ENCODE measurements around the gene ERBB4. TPM values are rescaled to one million over a fixed set of nuclear protein-coding genes. Genes with fewer than 3 reads are reported as not detected.

ERBB4 gene
- total RNA-seq, 1 experiment from 2014 or later = 0.15 TPM

DNA sequence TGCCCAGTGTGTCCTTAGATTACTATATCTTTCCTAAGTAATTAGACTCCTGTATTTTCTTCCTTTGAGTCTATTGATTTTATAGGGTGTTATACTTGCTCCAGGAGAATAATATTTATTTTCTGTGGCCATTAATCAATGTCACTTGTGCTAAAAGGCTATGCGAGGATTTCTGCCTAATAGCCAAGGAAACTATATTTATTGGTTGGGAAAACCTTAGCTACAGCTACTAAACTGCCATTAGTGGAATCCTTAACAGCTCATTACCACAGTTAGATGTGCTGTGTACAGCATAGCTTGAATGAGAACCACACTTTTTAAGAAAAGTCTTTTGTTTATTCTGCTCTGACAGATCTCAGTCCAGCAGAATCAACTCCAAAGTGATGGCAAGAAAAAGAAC, 537.3 kb downstream of the ERBB4 start:
- Histone ChIP-seq H3K9me3 (ENCODE audit: control insufficient read depth, insufficient read depth, low read depth, low read length) (no peaks in the 10 kb centered on the region), H3K27me3 (ENCODE audit: control insufficient read depth, insufficient read depth, low read length) (no peaks in the 10 kb centered on the region), H3K4me3 (ENCODE audit: low read depth in 2 of 2, low read length in 2 of 2) (no peak overlapping the region), H3K4me1 (ENCODE audit: control insufficient read depth, insufficient read depth, low read length) (no peaks in the 10 kb centered on the region), H3K27ac (ENCODE audit: low read length) (no peak overlapping the region), H3K36me3 (ENCODE audit: control insufficient read depth, insufficient read depth, low read length) (no peaks in the 10 kb centered on the region)
- DNase-seq (ENCODE audit: low read depth, low spot score) (no peak), ATAC-seq (no peak)
- no TSS peak for BruUV-seq (replicated peaks)
- TF ChIP-seq, protein P1, sequence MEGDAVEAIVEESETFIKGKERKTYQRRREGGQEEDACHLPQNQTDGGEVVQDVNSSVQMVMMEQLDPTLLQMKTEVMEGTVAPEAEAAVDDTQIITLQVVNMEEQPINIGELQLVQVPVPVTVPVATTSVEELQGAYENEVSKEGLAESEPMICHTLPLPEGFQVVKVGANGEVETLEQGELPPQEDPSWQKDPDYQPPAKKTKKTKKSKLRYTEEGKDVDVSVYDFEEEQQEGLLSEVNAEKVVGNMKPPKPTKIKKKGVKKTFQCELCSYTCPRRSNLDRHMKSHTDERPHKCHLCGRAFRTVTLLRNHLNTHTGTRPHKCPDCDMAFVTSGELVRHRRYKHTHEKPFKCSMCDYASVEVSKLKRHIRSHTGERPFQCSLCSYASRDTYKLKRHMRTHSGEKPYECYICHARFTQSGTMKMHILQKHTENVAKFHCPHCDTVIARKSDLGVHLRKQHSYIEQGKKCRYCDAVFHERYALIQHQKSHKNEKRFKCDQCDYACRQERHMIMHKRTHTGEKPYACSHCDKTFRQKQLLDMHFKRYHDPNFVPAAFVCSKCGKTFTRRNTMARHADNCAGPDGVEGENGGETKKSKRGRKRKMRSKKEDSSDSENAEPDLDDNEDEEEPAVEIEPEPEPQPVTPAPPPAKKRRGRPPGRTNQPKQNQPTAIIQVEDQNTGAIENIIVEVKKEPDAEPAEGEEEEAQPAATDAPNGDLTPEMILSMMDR (IDR thresholded peaks at IDR 0.05) = no peak
- TF ChIP-seq SIN3A (IDR thresholded peaks at IDR 0.05; ENCODE audit: borderline replicate concordance, insufficient read depth, low read depth, low read length) = no peak
- no peak for TF ChIP-seq TCF7L2 (IDR thresholded peaks at IDR 0.05; ENCODE audit: low read depth, low read length)
- no peak for TF ChIP-seq POLR2AphosphoS5 (IDR thresholded peaks at IDR 0.05; ENCODE audit: low read depth, low read length)
- TF ChIP-seq, protein P2, sequence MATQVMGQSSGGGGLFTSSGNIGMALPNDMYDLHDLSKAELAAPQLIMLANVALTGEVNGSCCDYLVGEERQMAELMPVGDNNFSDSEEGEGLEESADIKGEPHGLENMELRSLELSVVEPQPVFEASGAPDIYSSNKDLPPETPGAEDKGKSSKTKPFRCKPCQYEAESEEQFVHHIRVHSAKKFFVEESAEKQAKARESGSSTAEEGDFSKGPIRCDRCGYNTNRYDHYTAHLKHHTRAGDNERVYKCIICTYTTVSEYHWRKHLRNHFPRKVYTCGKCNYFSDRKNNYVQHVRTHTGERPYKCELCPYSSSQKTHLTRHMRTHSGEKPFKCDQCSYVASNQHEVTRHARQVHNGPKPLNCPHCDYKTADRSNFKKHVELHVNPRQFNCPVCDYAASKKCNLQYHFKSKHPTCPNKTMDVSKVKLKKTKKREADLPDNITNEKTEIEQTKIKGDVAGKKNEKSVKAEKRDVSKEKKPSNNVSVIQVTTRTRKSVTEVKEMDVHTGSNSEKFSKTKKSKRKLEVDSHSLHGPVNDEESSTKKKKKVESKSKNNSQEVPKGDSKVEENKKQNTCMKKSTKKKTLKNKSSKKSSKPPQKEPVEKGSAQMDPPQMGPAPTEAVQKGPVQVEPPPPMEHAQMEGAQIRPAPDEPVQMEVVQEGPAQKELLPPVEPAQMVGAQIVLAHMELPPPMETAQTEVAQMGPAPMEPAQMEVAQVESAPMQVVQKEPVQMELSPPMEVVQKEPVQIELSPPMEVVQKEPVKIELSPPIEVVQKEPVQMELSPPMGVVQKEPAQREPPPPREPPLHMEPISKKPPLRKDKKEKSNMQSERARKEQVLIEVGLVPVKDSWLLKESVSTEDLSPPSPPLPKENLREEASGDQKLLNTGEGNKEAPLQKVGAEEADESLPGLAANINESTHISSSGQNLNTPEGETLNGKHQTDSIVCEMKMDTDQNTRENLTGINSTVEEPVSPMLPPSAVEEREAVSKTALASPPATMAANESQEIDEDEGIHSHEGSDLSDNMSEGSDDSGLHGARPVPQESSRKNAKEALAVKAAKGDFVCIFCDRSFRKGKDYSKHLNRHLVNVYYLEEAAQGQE (IDR thresholded peaks at IDR 0.05; ENCODE audit: insufficient read depth in 1 of 2, low read depth in 2 of 2, low read length in 1 of 2) = no peak
- intact Hi-C loops (cut with micrococcal nuclease; ENCODE audit: unreplicated experiment) (no loop called here), in situ Hi-C loops (cut with HindIII; ENCODE audit: low pct_unique_long_range_greater_than_20kb, low sequenced_read_pairs) (no loop called here)
- POLR2A ChIA-PET = no interaction called here
- CTCF ChIA-PET = no interaction called here

DNA sequence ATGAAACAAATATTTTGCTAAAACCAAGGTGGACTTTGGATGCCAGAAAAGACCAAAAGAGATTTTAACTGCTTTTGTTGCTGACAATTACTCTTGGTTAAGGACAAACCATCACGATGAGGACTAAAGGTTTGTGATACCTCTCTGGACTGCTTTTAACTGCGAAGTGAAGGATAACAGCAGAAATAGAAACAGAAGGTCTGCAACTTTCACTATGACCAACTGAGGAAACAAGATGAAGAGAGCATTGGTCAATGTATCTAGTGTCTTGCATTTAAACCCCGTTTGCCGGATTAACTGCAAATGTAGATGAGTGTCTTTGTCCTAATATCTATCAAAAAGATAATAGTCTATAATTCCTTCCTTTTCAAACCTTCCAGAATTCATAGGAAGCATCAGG, 541.7 kb downstream of the ERBB4 start:
- ATAC-seq = no peak
- H3K9me3 ChIP-seq (ENCODE audit: control insufficient read depth, insufficient read depth, low read depth, low read length) = no peaks in the 10 kb centered on the region
- H3K27me3 ChIP-seq (ENCODE audit: control insufficient read depth, insufficient read depth, low read length) = no peaks in the 10 kb centered on the region
- no peak for DNase-seq (ENCODE audit: low read depth, low spot score)
- TF ChIP-seq SIN3A (IDR thresholded peaks at IDR 0.05; ENCODE audit: borderline replicate concordance, insufficient read depth, low read depth, low read length) = no peak
- ChIA-PET POLR2A (no interaction called here), CTCF (no interaction called here)
- H3K27ac ChIP-seq (ENCODE audit: low read length) = no peak overlapping the region
- no peaks in the 10 kb centered on the region for H3K4me1 ChIP-seq (ENCODE audit: control insufficient read depth, insufficient read depth, low read length)
- no peak overlapping the region for H3K4me3 ChIP-seq (ENCODE audit: low read depth in 2 of 2, low read length in 2 of 2)
- no TSS peak for BruUV-seq (replicated peaks)
- in situ Hi-C loops (cut with HindIII; ENCODE audit: low pct_unique_long_range_greater_than_20kb, low sequenced_read_pairs) (no loop called here), intact Hi-C loops (cut with micrococcal nuclease; ENCODE audit: unreplicated experiment) (no loop called here)
- H3K36me3 ChIP-seq (ENCODE audit: control insufficient read depth, insufficient read depth, low read length) = no peaks in the 10 kb centered on the region

GRCh38 chr2:211994806-211995205, 543.8 kb downstream of the ERBB4 start:
- Histone ChIP-seq H3K36me3 (ENCODE audit: control insufficient read depth, insufficient read depth, low read length) (no peaks in the 10 kb centered on the region), H3K27ac (ENCODE audit: low read length) (no peak overlapping the region), H3K4me1 (ENCODE audit: control insufficient read depth, insufficient read depth, low read length) (no peaks in the 10 kb centered on the region), H3K4me3 (ENCODE audit: low read depth in 2 of 2, low read length in 2 of 2) (no peak overlapping the region), H3K9me3 (ENCODE audit: control insufficient read depth, insufficient read depth, low read depth, low read length) (no peaks in the 10 kb centered on the region), H3K27me3 (ENCODE audit: control insufficient read depth, insufficient read depth, low read length) (no peaks in the 10 kb centered on the region)
- ATAC-seq (no peak), DNase-seq (ENCODE audit: low read depth, low spot score) (no peak)
- POLR2A ChIA-PET = no interaction called here
- no TSS peak for BruUV-seq (replicated peaks)
- CTCF ChIA-PET = no interaction called here
- TF ChIP-seq TCF7L2 (IDR thresholded peaks at IDR 0.05; ENCODE audit: low read depth, low read length) (no peak), SIN3A (IDR thresholded peaks at IDR 0.05; ENCODE audit: borderline replicate concordance, insufficient read depth, low read depth, low read length) (no peak), POLR2AphosphoS5 (IDR thresholded peaks at IDR 0.05; ENCODE audit: low read depth, low read length) (no peak)
- TF ChIP-seq, protein P1 (IDR thresholded peaks at IDR 0.05) = no peak
- TF ChIP-seq, protein P2 (IDR thresholded peaks at IDR 0.05; ENCODE audit: insufficient read depth in 1 of 2, low read depth in 2 of 2, low read length in 1 of 2) = no peak
- intact Hi-C loops (cut with micrococcal nuclease; ENCODE audit: unreplicated experiment) = no loop called here
- in situ Hi-C loops (cut with HindIII; ENCODE audit: low pct_unique_long_range_greater_than_20kb, low sequenced_read_pairs) = no loop called here
